AG10803 (cell line): ENCODE measurements around the gene LEAP2.

Experiments used
- DNase-seq: peaks from one replicate; pipeline ENCODE4 v3.0.0; 2010; ENCODE audit warnings: low read depth
- H3K4me3 ChIP-seq: 2 replicates; pipeline ENCODE4 v1.5.1; 2011; ENCODE audit warnings: mild to moderate bottlenecking, low read length, control low read depth
- TF ChIP-seq, protein P1 (sequence below): conservative IDR thresholded peaks from 2 replicates; pipeline ENCODE4 v1.5.1; 2011; ENCODE audit warnings: mild to moderate bottlenecking, low read length, control low read depth, inconsistent platforms

LEAP2 gene

DNA sequence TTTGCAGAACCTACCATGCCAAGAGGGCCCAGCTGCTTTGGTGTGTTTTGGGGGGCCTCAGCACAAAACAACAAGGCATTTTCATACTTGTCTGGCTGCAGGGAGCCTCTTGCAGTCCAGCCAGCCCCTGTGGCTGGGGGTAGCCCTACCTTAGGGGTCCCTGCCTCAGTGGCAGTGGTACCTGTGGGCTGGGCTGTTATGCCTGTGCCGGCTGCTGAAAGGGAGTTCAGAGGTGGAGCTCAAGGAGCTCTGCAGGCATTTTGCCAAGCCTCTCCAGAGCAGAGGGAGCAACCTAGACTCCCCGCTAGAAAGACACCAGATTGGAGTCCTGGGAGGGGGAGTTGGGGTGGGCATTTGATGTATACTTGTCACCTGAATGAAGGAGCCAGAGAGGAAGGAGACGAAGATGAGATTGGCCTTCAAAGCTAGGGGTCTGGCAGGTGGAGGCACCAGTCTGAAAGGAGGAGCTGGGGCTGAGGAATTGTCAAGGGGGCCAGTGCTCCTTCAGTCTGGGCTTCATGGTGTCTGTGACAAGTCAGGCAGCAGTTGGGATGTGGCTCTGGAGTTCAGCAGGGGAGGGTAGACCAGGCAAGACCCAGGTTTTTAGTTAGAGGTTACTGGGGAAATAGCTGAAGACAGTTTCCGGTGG, 44.5 kb upstream of the LEAP2 start:
- no peak for DNase-seq
- H3K4me3 ChIP-seq: no peak overlapping the region; the same call in 1 of the 2 replicates
- TF ChIP-seq, protein P1, sequence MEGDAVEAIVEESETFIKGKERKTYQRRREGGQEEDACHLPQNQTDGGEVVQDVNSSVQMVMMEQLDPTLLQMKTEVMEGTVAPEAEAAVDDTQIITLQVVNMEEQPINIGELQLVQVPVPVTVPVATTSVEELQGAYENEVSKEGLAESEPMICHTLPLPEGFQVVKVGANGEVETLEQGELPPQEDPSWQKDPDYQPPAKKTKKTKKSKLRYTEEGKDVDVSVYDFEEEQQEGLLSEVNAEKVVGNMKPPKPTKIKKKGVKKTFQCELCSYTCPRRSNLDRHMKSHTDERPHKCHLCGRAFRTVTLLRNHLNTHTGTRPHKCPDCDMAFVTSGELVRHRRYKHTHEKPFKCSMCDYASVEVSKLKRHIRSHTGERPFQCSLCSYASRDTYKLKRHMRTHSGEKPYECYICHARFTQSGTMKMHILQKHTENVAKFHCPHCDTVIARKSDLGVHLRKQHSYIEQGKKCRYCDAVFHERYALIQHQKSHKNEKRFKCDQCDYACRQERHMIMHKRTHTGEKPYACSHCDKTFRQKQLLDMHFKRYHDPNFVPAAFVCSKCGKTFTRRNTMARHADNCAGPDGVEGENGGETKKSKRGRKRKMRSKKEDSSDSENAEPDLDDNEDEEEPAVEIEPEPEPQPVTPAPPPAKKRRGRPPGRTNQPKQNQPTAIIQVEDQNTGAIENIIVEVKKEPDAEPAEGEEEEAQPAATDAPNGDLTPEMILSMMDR: 0 out of 2 replicates have a peak, but pooled peaks have one; percentile 7

DNA sequence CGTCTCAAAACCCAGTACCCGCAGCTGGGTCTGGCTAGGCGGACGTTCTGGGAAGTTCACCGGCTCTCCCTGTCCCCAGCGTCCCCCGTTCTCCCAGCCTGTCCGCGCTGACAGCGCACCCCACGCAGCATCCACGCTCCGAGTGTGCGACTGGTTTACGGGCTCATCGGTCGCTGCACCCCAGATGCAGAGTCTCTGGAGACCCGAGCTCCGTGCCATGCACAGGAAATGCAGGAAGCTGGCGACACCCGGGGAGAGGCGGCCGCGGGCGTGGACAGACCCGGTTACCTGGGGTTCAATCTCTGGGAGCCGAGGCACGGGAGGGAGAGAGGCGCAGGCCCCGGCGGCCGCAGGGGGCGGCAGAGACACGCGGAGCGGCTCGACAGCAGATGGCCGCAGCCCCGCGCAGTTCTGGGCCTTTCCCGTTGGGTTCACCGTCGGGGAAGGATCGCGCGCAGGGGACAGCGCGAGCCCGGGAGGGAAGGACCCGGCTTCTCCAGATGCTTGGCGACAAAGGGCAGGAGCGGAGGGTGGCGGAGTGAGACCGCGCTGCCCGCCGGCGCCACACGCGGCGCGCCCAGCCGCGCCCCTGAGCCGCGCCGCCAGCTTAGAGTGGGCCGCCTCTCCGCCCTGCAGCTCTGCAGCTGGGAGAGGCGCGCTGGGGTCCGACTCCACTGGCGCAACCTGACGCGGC, 43.6 kb upstream of the LEAP2 start:
- peak; percentile 58 for DNase-seq
- H3K4me3 ChIP-seq: peak overlapping the region; percentile 64
- TF ChIP-seq, protein P1: peak; percentile 73

DNA sequence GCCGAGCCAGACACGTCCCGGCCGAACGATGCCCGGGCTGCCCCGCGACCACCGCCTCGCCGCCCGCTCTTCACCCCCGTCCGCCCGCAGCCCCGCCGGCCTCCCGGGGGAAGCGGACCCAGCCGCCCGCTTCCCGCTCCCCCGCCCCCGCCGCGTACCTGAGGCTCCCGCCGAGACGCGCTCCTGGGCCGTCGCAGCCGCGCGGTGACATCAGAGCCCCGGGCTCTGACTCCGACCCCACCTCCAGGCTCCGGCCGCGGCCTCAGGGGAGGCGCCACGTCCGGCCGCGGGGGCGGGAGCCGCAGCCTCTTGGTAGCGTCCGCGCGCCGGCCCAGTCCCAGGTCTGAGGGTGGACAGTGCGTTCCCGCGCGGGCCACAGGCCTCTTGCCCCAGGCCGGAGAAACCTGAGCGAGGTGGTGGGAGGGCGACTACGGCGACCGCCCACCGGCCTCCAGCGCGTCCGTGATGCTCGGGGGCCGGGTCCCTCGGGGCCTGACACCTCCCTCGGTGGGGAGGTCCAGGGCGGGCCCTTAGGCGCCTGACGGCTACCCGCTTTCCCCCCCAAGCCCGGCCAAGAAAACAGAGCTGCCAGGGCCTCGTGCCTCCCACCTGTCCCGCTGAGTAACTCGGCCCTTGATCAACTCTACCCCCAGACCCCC, 42.9 kb upstream of the LEAP2 start, which contains the start of gene SHROOM1:
TSS of gene SHROOM1 (minus strand) at position 212 of the 659 bp plus-strand sequence. CDS start 4,507 bp downstream, outside the sequence.
- peak within 1 kb of the TSS; percentile 64 for H3K4me3 ChIP-seq
- TF ChIP-seq, protein P1: no peak
- DNase-seq: peak; percentile 43

DNA sequence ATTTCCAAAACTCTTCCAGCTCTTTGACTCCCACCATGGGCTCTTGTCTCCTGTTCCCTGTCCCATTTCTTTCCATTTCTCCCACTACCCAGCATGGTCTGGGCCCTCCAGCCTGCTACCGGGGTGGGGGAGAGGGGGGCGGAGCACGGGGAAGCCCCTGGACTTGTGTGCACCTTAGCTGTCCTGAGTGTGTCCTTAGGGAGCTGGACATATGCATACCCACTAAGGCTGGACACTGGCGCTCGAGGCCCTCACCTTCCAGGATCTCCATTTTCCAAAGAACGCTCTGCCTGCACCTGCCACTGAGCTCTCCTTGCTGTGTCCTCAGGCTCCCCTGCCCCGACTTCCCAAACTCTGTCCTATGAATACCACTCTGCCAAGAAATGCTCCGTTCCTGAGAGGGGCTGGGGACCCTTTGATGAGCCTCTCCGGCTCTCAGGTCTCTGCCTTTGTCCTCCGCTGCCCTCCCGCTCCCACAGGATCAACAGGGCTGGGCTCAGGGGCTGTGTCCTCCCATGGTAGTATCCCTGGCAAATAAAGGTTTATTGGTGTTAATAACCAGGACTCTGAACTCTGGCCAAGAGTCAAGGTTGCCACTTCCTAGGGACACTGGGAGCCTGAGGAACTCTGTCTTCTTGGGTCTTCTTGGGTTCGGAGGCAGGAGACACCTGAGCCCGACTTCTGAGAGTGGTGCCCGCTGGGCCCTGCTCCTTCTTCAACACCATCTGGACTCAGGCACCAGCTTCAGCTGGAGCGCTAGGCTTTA, 42.2 kb upstream of the LEAP2 start:
- TF ChIP-seq, protein P1: no peak
- peak overlapping the region; percentile 64 for H3K4me3 ChIP-seq
- DNase-seq: no peak

DNA sequence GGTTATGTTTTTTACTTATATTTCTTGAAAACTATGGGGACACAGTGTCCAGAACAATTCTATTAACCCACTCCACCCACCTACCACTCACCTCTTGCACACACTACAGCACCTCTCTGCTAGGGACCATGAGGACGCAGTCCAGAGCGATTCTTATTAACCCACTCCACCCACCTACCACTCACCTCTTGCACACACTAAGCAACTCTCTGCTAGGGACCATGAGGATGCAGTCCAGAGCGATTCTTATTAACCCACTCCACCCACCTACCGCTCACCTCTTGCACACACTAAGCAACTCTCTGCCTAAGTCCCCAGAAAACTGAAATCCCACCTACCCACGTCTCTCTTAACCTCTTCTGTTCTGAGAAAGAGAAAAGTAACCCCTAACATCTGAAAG, 40.9 kb upstream of the LEAP2 start:
- TF ChIP-seq, protein P1: no peak
- DNase-seq: no peak

DNA sequence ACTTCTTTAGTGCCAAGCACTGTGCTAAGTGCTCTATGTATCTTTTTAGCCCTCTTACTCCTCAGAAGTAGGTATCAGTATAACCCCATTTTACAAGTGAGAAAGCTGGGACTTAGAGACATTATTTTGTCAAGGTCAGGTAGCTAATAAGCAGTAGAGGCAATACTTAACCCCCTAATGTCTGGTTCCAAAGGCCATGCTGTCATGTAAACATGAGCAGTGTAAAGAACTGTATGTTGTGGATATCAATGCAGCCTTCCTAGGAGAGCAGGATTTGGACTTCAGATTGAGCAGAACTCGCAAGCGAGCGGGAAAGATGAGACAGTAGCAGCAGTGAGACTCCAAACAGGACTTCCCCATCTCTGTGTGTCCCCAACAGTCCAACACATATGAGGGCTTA, 39.4 kb upstream of the LEAP2 start:
- no peak for DNase-seq
- no peak overlapping the region for H3K4me3 ChIP-seq
- TF ChIP-seq, protein P1: no peak

More for the DNA sequence above, 40.9 kb upstream of the LEAP2 start:
- no peak overlapping the region for H3K4me3 ChIP-seq
